ENCODE data around the gene PFDN1. TPM values are rescaled to one million over a fixed set of nuclear protein-coding genes. Genes with fewer than 3 reads are reported as not detected.
A peak's percentile ranks its signal among the peaks of the same experiment; 100 is the strongest.

PFDN1 gene
- total RNA-seq, 1 experiment from 2014 or later = 48.9 TPM

GRCh38 chr5:140261403-140262171 lies 41.3 kb downstream of the PFDN1 start:
- H3K4me3 ChIP-seq (replicated peaks in 1 of 2; ENCODE audit: low read depth in 1 of 2, low read length in 2 of 2) = peak overlapping the region in 1 of 2 experiments; percentile 16; a peak in 2 of 4 replicates
- H3K4me1 ChIP-seq (ENCODE audit: control insufficient read depth in 1 of 2, insufficient read depth in 2 of 2, low read length in 2 of 2) = peaks cover 27 to 48% of the 10 kb centered on the region in 2 experiments
- peak; percentile 96 for ATAC-seq
- peak; percentile 27; the same call in 1 of the 2 replicates for TF ChIP-seq MAX (IDR thresholded peaks at IDR 0.05)
- peak; percentile 68 for TF ChIP-seq JUND (IDR thresholded peaks at IDR 0.05)
- no peak for TF ChIP-seq ZBTB33 (IDR thresholded peaks at IDR 0.05; ENCODE audit: extremely low read depth, insufficient replicate concordance, low read length)
- peak; percentile 79 for TF ChIP-seq FOSL1 (IDR thresholded peaks at IDR 0.05; ENCODE audit: low read depth)
- TF ChIP-seq EZH2phosphoT487 (IDR thresholded peaks at IDR 0.05; ENCODE audit: borderline replicate concordance) = no peak
- TF ChIP-seq POLR2AphosphoS5 (IDR thresholded peaks at IDR 0.05; ENCODE audit: low read depth, low read length) = peak; percentile 47
- TF ChIP-seq REST (IDR thresholded peaks at IDR 0.05; ENCODE audit: low read depth) = no peak
- TF ChIP-seq SRF (IDR thresholded peaks at IDR 0.05; ENCODE audit: low read depth) = peak; percentile 99
- TF ChIP-seq ZNF274 (IDR thresholded peaks at IDR 0.05; ENCODE audit: low read depth, low read length) = no peak
- TF ChIP-seq EZH2 (IDR thresholded peaks at IDR 0.05) = no peak
- no peak for TF ChIP-seq EGR1 (IDR thresholded peaks at IDR 0.05; ENCODE audit: low read depth)
- no peak for TF ChIP-seq ELF1 (IDR thresholded peaks at IDR 0.05; ENCODE audit: borderline replicate concordance, low read depth)
- TF ChIP-seq ZFX (IDR thresholded peaks at IDR 0.05) = no peak
- TF ChIP-seq YY1 (IDR thresholded peaks at IDR 0.05; ENCODE audit: extremely low read depth, insufficient replicate concordance, low read depth, low read length) = no peak
- TF ChIP-seq CEBPB (IDR thresholded peaks at IDR 0.05; ENCODE audit: low read depth) = peak; percentile 19
- no peak for TF ChIP-seq SIN3A (IDR thresholded peaks at IDR 0.05; ENCODE audit: low read depth)
- TF ChIP-seq CTCF (IDR thresholded peaks at IDR 0.05 in 2 of 3, conservative IDR thresholded peaks at IDR 0.05 in 1 of 3; ENCODE audit: borderline replicate concordance in 1 of 3, insufficient read depth in 1 of 3, low read depth in 2 of 3, low read length in 2 of 3) = 0 out of 6 replicates have a peak, but pooled peaks of 2 of the 3 experiments have one; percentile 3 to 10
- no peak for TF ChIP-seq TCF7L2 (IDR thresholded peaks at IDR 0.05; ENCODE audit: borderline replicate concordance, extremely low read depth, insufficient read depth, insufficient read length)

More at GRCh38 chr5:140261403-140262171, 41.3 kb downstream of the PFDN1 start:
- Histone ChIP-seq H3K27me3 (ENCODE audit: insufficient read depth, low read length) (no peaks in the 10 kb centered on the region), H3K27ac (ENCODE audit: low read depth, low read length) (peak overlapping the region; percentile 38; the same call in 1 of the 2 replicates), H3K9ac (ENCODE audit: low read length) (peak overlapping the region; percentile 20; the same call in 1 of the 2 replicates), H3K4me2 (ENCODE audit: low read length) (peak overlapping the region; percentile 63), H4K20me1 (ENCODE audit: insufficient read depth) (peaks cover 5% of the 10 kb centered on the region; the same call in 1 of the 2 replicates), H3K79me2 (ENCODE audit: insufficient read depth, low read length) (peaks cover 71% of the 10 kb centered on the region), H3K36me3 (ENCODE audit: control insufficient read depth in 1 of 2, insufficient read depth in 2 of 2, low read length in 2 of 2) (no peaks in the 10 kb centered on the region), H2AFZ (ENCODE audit: low read depth, low read length, poor library complexity, severe bottlenecking) (no peak overlapping the region), H3K9me3 (ENCODE audit: control insufficient read depth in 1 of 2, insufficient read depth in 1 of 2, low read depth in 1 of 2, low read length in 2 of 2) (no peaks in the 10 kb centered on the region), H3K9me2 (ENCODE audit: insufficient read depth) (no peaks in the 10 kb centered on the region)
- CTCF ChIA-PET = interaction anchor here (1.0 to 3.2 kb wide), 7 partner anchors 16 to 111 kb away, joined by 3 to 22 read pairs (median 6); partner anchors contain the start of gene HBEGF
- DNase-seq (ENCODE audit: low read depth, low spot score) = peak; percentile 79
- intact Hi-C loops (cut with micrococcal nuclease) = no loop called here
- POLR2A ChIA-PET = interaction anchor here (0.5 to 2.7 kb wide), 3 partner anchors 9 to 408 kb away, joined by 3 to 24 read pairs (median 3); partner anchors contain the start of gene HBEGF
- RAD21 ChIA-PET (ENCODE audit: low non-redundant PET in 1 of 2, low total read pairs in 2 of 2, uncharacterized antibody in 2 of 2, unreplicated experiment in 2 of 2) = interaction anchor here (0.5 to 1.0 kb wide), 3 partner anchors 17 to 84 kb away, joined by 3 to 5 read pairs (median 3); no protein-coding TSS in a partner anchor
- BruUV-seq (replicated peaks) = TSS peak; percentile 52
